GM12874 (cell line): Measurements from ENCODE around the gene VTCN1.

Experiments
- CTCF ChIP-seq: IDR thresholded peaks from 2 replicates; pipeline ENCODE4 v1.5.1; 2011; ENCODE audit warnings: low read depth, mild to moderate bottlenecking, control low read depth, low read length, moderate library complexity; ENCODE audit not compliant: insufficient read depth

Gene VTCN1

GRCh38 chr1:117209094-117209493 is 1.6 kb downstream of the VTCN1 start:
- no peak for TF ChIP-seq CTCF

- no peak for TF ChIP-seq CTCF
Observed at GRCh38 chr1:117208580-117208979, 2.1 kb downstream of the VTCN1 start.

- no peak for TF ChIP-seq CTCF
Observed at GRCh38 chr1:117205368-117205767, 5.4 kb downstream of the VTCN1 start.

- no peak for TF ChIP-seq CTCF
Observed at GRCh38 chr1:117201808-117202207, 8.9 kb downstream of the VTCN1 start.

GRCh38 chr1:117198097-117198496 is 12.6 kb downstream of the VTCN1 start:
- no peak for TF ChIP-seq CTCF

- TF ChIP-seq CTCF = no peak
Observed at GRCh38 chr1:117189726-117190125, 21.0 kb downstream of the VTCN1 start.

GRCh38 chr1:117188816-117189437 is 21.8 kb downstream of the VTCN1 start:
- TF ChIP-seq CTCF = no peak
